T-helper 2 cell (primary cell): Measurements from ENCODE around the gene ARID5B.

Source experiments
- DNase-seq, 5 experiments: peaks; one replicate each; pipeline versions ENCODE4 v3.0.0 to v3.0.0-alpha.2; 2012 to 2022

The ARID5B gene

GRCh38 chr10:62108759-62109586, 207.5 kb downstream of the ARID5B start:
- DNase-seq = peak in 1 of 5 experiments; percentile 71

- DNase-seq = no peak
These were observed 208.2 kb downstream of the ARID5B start for GRCh38 chr10:62109587-62110293.

- no peak for DNase-seq
These were observed 210.8 kb downstream of the ARID5B start for GRCh38 chr10:62112300-62112699.

- DNase-seq = no peak
These were observed 211.5 kb downstream of the ARID5B start for GRCh38 chr10:62112963-62113362.

- DNase-seq = peak in 1 of 5 experiments; percentile 64
These were observed 212.2 kb downstream of the ARID5B start for GRCh38 chr10:62113680-62114079.

- no peak for DNase-seq
These were observed 213.8 kb downstream of the ARID5B start for GRCh38 chr10:62115321-62115720.

- DNase-seq = no peak
These were observed 214.3 kb downstream of the ARID5B start for GRCh38 chr10:62115842-62116241.

GRCh38 chr10:62116896-62117295, 215.4 kb downstream of the ARID5B start:
- DNase-seq = no peak

- peak in 1 of 5 experiments; percentile 90 for DNase-seq
These were observed 219.7 kb downstream of the ARID5B start for GRCh38 chr10:62121187-62121530.

- DNase-seq = no peak
These were observed 226.5 kb downstream of the ARID5B start for GRCh38 chr10:62127975-62128374.

GRCh38 chr10:62130948-62131347, 229.4 kb downstream of the ARID5B start:
- DNase-seq = no peak

- no peak for DNase-seq
These were observed 230.2 kb downstream of the ARID5B start for GRCh38 chr10:62131724-62132123.

- peak in 1 of 5 experiments; percentile 85 for DNase-seq
These were observed 232.1 kb downstream of the ARID5B start for GRCh38 chr10:62133618-62134017.

- DNase-seq = no peak
These were observed 235.4 kb downstream of the ARID5B start for GRCh38 chr10:62136931-62137330.
